ENCODE results near the gene JPH4.

JPH4 gene

DNA sequence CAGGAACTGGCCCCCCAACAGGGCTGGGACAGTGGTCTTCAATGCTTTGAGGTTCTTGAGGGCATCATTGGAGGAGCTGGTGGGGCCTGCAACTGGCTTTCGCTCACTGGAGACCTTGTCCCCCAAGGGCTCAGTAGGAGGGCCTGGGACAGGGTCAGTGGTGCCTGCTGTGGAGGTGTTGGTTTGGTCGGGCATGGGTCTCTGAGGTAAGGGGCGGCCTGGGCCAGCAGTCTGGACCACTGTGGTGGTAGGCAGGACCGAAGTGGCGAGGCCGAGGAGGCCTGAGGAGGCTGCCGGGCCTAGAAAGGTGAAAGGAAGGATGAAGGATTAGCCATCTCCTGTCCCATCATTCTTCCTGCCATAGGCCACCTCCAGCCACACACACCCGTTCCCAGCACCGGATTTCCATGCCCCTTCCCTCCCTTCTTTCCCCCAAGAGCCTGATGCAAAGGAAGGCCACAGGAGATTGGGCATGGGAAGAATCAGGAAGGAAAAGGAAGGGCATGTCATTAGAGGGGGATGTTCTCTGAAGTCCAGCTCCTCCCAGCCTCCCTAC, 55.9 kb downstream of the JPH4 start:
- no peak for DNase-seq

DNA sequence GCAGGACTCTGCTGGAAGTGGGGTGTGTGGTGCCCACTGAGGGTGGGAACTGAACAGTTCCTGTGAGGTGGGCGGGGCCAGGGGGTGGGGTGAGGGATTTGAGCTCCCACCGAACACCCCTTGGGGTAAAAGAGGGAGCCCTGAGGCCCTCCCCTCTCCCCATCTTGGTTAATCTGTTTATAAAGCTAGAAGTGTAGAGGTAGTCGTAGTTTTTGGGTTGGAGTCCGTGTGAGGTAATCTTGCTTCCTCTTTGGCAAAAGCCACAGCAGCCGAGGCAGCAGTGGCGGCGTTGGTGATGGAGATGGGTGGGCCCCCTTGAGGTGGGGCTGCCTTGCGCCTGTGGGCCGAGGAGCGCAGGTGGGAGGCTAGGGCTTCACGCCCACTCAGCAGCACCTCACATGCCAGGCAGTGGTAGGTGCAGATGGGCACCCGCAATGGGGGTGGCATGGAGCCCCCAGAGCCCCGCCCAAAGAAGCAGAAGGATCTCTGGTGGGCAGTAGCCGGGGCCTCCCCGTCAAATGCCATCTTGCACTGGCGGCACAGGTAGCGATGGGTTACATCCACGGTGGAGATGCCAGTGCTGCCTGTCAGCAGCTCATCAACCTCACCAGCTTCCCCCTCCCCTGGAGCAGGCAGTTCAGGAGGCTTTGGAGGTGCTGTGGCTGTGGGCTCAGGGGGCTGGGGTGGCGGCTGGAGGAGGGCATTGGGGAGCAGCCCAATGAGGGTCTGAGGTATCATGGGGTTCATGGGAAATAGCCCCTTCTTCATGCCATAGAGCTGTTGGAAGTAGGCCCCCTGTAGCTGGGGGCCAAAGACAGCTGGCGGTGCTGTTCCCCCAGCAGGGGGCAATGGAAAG, 56.6 kb downstream of the JPH4 start:
- DNase-seq: no peak

DNA sequence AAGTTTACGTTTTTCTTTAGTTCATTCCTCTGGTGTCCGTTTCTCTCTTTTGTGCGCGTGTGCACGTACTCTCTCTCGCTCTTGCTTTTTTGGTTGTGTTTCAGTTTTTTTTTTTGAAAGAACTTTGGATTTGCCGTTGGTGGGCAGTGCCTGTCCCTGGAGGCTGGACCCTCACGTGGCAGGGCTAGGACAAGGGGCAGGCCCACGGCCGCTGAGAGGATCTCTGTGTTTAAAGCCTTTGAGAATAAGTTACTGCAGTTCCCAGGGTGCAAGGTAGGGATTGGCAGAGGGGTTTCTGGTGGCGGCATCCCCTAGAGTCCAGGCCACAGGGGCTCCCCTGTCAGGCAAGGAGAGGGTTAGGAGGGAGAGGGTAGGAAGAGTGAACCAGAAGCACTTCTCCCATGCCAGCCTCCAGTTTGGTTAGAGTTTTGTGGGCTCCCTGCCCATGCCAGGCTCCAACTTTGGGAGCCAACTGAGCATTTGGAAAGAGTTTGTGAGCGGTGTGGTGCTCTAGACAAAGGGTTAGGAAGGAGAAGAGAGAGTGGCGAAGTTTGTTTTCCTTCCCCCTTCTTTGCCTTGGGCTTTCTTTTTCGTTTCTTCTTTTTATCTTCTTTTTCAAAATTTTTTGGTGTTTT, 57.6 kb downstream of the JPH4 start:
- DNase-seq: no peak

- DNase-seq: no peak
Observed at GRCh38 chr14:23518709-23519108, 59.9 kb downstream of the JPH4 start.
